Aorta (tissue), 5 donors: Measurements from ENCODE around the gene NFATC4. TPM values are rescaled to one million over a fixed set of nuclear protein-coding genes. Genes with fewer than 3 reads are reported as not detected.

Experiments used
- ATAC-seq: fragments of 200-7000 bp; cut with Tn5 transposase; one replicate; pipeline ENCODE4 v1.9.1; 2022; ENCODE audit warnings: moderate library complexity; ENCODE audit not compliant: low FRiP score
- DNase-seq, 2 donors: peaks; one replicate each; pipeline ENCODE4 v3.0.0-alpha.2; 2020
- H3K27ac ChIP-seq, 2 donors: one replicate each; pipeline ENCODE4 v1.5.1; 2013; ENCODE audit warnings: low read length in 2 of 2, mild to moderate bottlenecking in 2 of 2, moderate library complexity in 2 of 2, control low read depth in 1 of 2, inconsistent platforms in 1 of 2, low read depth in 1 of 2
- H3K27me3 ChIP-seq, 2 donors: one replicate each; pipeline ENCODE4 v1.6.1; 2013; ENCODE audit warnings: control low read depth in 1 of 2, low read length in 1 of 2, mild to moderate bottlenecking in 1 of 2, moderate library complexity in 1 of 2; ENCODE audit not compliant: insufficient read depth in 2 of 2, control insufficient read depth in 1 of 2
- H3K36me3 ChIP-seq, 2 donors: one replicate each; pipeline ENCODE4 v1.6.1; 2013; ENCODE audit warnings: control low read depth in 1 of 2, low read length in 1 of 2, mild to moderate bottlenecking in 1 of 2; ENCODE audit not compliant: insufficient read depth in 2 of 2, control insufficient read depth in 1 of 2
- H3K4me1 ChIP-seq, 2 donors: one replicate each; pipeline ENCODE4 v1.6.1; 2013; ENCODE audit warnings: low read length in 2 of 2, control low read depth in 1 of 2, mild to moderate bottlenecking in 1 of 2, moderate library complexity in 1 of 2; ENCODE audit not compliant: insufficient read depth in 2 of 2, control insufficient read depth in 1 of 2
- H3K4me3 ChIP-seq, 2 donors: one replicate each; pipeline ENCODE4 v1.5.1; 2013; ENCODE audit warnings: low read length in 2 of 2, control low read depth in 1 of 2, mild to moderate bottlenecking in 1 of 2
- H3K9me3 ChIP-seq: one replicate; pipeline ENCODE4 v1.6.1; 2013; ENCODE audit warnings: mild to moderate bottlenecking, low read length; ENCODE audit not compliant: control insufficient read depth
- WGBS, 2 donors: extraction: QIAGEN DNeasy Blood & Tissue Kit; methylation state at CpG; one replicate each; pipeline ENCODE4 v1.1.7; 2013; 5-methylcytosine and 5-hydroxymethylcytosine counted together
- intact Hi-C, 2 donors: fragments of 100-400 bp; cut with DNase I; formaldehyde crosslinking; loops; one replicate each; pipeline versions ENCODE4 v1.14.2 to v1.15.0; 2022
- polyA plus RNA-seq, 2 donors: library from polyadenylated mRNA; stranded (reverse); fragments of 200-250 nt; gene quantifications; one replicate each; pipeline ENCODE4 v1.2.3, GENCODE V29; 2013
- total RNA-seq, 2 donors: library from RNA; stranded (reverse); fragmentation: NEBNext Ultra II Directional; extraction: Animal tissue kit (Norgen Biotek cat#: 25700); gene quantifications; one replicate each; pipeline ENCODE4 v1.2.1, GENCODE V29; 2021
- donor health status: healthy with polysubstance abuse.
- donor health status: Bipolar disorder and iron deficiency.
- donor health status: DM: no; HTN: no; CAD: no.
- donor health status: DM: no; HTN: no; CAD: no.
- donor health status: DM: yes; HTN: yes; CAD: no.

NFATC4 gene
- total and polyA plus RNA-seq, 4 donors = 23.0 to 572 (median 103) TPM

GRCh38 chr14:24414732-24415420 is 46.9 kb downstream of the NFATC4 start:
- H3K9me3 ChIP-seq = no peaks in the 10 kb centered on the region
- H3K4me3 ChIP-seq = no peak overlapping the region
- WGBS, 2 donors = 87 to 89% methylated on average over 14 to 15 of the region's 15 CpGs
- H3K27ac ChIP-seq = no peak overlapping the region
- intact Hi-C loops = loop anchor here in 1 of 2 donors (5.0 kb wide), 1 partner anchor 163 kb away; no protein-coding TSS in a partner anchor
- H3K27me3 ChIP-seq = no peaks in the 10 kb centered on the region
- no peaks in the 10 kb centered on the region for H3K36me3 ChIP-seq
- ATAC-seq (no peak), DNase-seq (no peak)
- no peaks in the 10 kb centered on the region for H3K4me1 ChIP-seq

- Histone ChIP-seq H3K27ac (no peak overlapping the region), H3K4me1 (no peaks in the 10 kb centered on the region), H3K4me3 (no peak overlapping the region), H3K9me3 (no peaks in the 10 kb centered on the region), H3K36me3 (no peaks in the 10 kb centered on the region), H3K27me3 (no peaks in the 10 kb centered on the region)
- intact Hi-C loops = loop anchor here in 1 of 2 donors (5.0 kb wide), 1 partner anchor 163 kb away; no protein-coding TSS in a partner anchor
- DNase-seq (no peak), ATAC-seq (no peak)
- 87% methylated on average over 25 of the region's 25 CpGs for WGBS, 2 donors
These were observed 47.7 kb downstream of the NFATC4 start for GRCh38 chr14:24415421-24416253.

GRCh38 chr14:24416254-24416931 is 48.4 kb downstream of the NFATC4 start:
- Histone ChIP-seq H3K27ac (no peak overlapping the region), H3K9me3 (no peaks in the 10 kb centered on the region), H3K4me1 (no peaks in the 10 kb centered on the region), H3K4me3 (no peak overlapping the region), H3K36me3 (no peaks in the 10 kb centered on the region), H3K27me3 (no peaks in the 10 kb centered on the region)
- no peak for DNase-seq
- ATAC-seq = no peak
- WGBS, 2 donors = 62 to 68% methylated on average over 19 of the region's 19 CpGs
- intact Hi-C loops = loop anchor here in 1 of 2 donors (5.0 kb wide), 1 partner anchor 164 kb away; no protein-coding TSS in a partner anchor

DNA sequence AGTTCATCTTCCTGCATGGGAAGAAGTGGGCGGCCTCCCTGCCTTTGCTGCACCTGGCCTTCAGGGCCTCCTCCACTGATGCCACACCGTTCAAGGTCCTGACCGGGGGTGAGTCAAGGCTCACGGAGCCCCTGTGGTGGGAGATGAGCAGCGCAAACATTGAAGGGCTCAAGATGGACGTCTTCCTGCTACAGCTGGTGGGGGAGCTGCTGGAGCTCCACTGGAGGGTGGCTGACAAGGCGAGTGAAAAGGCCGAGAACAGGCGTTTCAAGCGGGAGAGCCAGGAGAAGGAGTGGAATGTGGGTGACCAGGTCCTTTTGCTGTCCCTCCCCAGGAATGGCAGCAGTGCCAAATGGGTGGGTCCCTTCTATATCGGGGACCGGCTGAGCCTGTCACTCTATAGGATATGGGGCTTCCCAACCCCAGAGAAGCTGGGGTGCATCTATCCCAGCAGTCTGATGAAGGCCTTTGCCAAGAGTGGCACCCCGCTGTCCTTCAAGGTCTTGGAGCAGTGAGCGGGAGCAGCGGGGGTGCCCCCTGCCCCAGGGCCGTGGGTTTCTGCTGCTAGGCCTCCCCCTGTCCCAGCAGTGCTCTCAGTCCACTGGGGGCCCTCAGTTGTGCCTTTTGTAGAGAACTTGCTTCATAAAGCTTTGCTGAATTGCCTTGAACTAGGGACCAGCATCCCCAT is 49.1 kb downstream of the NFATC4 start:
- no peak overlapping the region for H3K4me3 ChIP-seq
- DNase-seq = no peak
- no peaks in the 10 kb centered on the region for H3K9me3 ChIP-seq
- ATAC-seq = no peak
- H3K27me3 ChIP-seq = no peaks in the 10 kb centered on the region
- no peaks in the 10 kb centered on the region for H3K36me3 ChIP-seq
- H3K4me1 ChIP-seq = no peaks in the 10 kb centered on the region
- 77 to 78% methylated on average over 16 of the region's 16 CpGs for WGBS, 2 donors
- intact Hi-C loops = loop anchor here in 1 of 2 donors (5.0 kb wide), 1 partner anchor 165 kb away; no protein-coding TSS in a partner anchor
- H3K27ac ChIP-seq = no peak overlapping the region

DNA sequence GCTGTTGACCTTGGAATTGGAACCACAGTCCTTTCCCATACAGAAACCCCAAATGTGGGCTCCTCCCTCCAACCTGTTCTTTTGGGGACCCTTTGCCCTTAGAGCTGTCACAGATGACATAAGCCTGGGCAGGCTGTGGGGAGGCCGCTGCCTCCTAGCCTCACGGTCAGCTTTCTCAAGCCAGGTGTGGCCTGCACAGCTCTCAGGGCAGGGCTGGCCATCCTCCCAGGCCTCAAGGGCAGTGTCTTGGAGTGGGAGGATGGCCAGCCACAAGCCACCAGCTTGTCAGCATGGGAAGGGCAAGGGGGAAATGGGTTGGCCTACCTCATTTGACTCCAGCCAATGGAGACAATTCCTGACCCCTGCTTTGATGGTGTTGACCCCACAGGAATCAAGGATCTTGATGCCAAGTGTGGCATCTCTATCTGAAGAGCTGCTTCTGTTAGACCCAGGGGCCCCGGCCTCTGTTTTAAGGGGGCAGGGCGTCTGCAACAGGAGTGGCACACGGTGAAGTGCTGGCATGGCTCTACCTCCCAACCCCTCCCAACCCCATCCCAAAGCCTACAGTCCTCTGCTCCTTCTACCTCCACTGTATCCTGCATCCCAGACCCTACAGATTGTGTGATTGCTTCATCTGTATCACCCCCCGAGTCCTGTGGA is 50.0 kb downstream of the NFATC4 start:
- Histone ChIP-seq H3K27ac (no peak overlapping the region), H3K9me3 (no peaks in the 10 kb centered on the region), H3K27me3 (no peaks in the 10 kb centered on the region), H3K4me3 (no peak overlapping the region), H3K36me3 (no peaks in the 10 kb centered on the region), H3K4me1 (no peaks in the 10 kb centered on the region)
- 71 to 77% methylated on average over 6 of the region's 6 CpGs for WGBS, 2 donors
- no peak for DNase-seq
- ATAC-seq = peak; percentile 20
- intact Hi-C loops = loop anchor here in 1 of 2 donors (5.0 kb wide), 1 partner anchor 166 kb away; no protein-coding TSS in a partner anchor

GRCh38 chr14:24418492-24418873 is 50.5 kb downstream of the NFATC4 start:
- ATAC-seq = no peak

DNA sequence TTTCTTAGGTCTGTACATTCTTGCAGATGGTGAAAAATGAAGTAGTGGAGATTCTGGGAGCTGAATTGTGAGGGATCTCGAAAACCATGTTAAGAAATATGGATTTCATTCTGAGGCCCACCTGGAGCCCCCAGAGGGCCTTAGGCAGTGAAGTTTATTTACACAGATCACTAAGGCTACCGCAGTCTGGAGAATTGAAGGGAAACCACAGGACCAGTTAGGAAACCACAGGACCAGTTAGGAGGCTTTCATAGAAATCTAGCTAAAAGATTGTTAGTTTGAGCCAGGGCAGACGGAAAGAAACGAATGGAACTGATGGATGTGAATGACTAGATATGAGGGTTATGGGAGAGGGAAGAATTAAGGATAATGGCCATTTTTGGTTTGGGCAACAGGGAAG is 54.3 kb downstream of the NFATC4 start:
- Histone ChIP-seq H3K4me3 (no peak overlapping the region), H3K4me1 (no peaks in the 10 kb centered on the region), H3K27me3 (no peaks in the 10 kb centered on the region), H3K9me3 (no peaks in the 10 kb centered on the region), H3K27ac (no peak overlapping the region), H3K36me3 (no peaks in the 10 kb centered on the region)
- DNase-seq = no peak
- intact Hi-C loops = no loop called here
- ATAC-seq = no peak
- WGBS, 2 donors = 75 to 76% methylated on average over 4 of the region's 4 CpGs

More at GRCh38 chr14:24418492-24418873, 50.5 kb downstream of the NFATC4 start:
- WGBS, 2 donors = 19 to 27% methylated on average over 6 of the region's 6 CpGs
- H3K4me3 ChIP-seq = no peak overlapping the region
- H3K27ac ChIP-seq = no peak overlapping the region
- no peak for DNase-seq
- H3K9me3 ChIP-seq = no peaks in the 10 kb centered on the region
- H3K4me1 ChIP-seq = no peaks in the 10 kb centered on the region
- intact Hi-C loops = loop anchor here in 1 of 2 donors (5.0 kb wide), 1 partner anchor 166 kb away; no protein-coding TSS in a partner anchor
- H3K27me3 ChIP-seq = no peaks in the 10 kb centered on the region
- H3K36me3 ChIP-seq = no peaks in the 10 kb centered on the region
